Measurements from ENCODE around the gene SRPK1.
A peak's percentile ranks its signal among the peaks of the same experiment; 100 is the strongest.

The SRPK1 gene

DNA sequence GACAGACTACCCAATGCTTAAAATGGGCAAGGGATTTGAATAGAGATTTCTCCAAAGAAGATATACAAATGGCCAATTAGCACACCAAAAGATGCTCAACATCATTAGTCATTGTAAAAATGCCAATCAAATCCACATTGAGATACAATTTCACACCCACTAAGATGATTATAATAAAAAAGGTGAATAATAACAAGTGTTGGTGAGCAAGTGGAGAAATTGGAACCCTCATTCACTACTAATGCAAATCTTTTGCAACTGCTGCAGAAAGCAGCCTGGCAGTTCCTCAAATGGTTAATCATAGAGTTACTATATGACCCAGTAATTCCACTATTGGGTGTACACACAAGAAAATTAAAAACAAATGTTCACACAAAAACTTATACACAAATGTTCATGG is 103.4 kb downstream of the SRPK1 start:
- no peak for DNase-seq (ENCODE audit: low read depth in 3 of 3)

DNA sequence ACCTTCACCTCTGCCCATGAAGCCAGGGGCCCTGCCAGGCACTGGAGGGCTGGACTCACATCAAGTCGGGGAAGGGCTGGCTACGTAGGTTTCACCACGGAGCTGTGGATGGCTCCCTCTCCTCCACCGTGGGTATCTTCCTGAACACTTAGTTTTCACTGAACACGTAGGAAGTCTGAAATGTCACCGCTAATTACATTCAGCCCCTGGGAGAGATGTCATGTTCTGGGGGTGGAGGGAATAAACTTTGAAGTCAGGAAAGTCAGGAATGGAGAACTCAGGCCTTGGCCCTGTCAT is 109.3 kb downstream of the SRPK1 start:
- no peak for DNase-seq (ENCODE audit: low read depth in 3 of 3)

GRCh38 chr6:35810971-35811698 is 109.8 kb downstream of the SRPK1 start:
- no peak for DNase-seq (ENCODE audit: low read depth in 3 of 3)

- DNase-seq (ENCODE audit: low read depth in 3 of 3): no peak
These were observed 111.1 kb downstream of the SRPK1 start for GRCh38 chr6:35809809-35810208.

GRCh38 chr6:35808688-35809087 is 112.2 kb downstream of the SRPK1 start:
- no peak for DNase-seq (ENCODE audit: low read depth in 3 of 3)

DNA sequence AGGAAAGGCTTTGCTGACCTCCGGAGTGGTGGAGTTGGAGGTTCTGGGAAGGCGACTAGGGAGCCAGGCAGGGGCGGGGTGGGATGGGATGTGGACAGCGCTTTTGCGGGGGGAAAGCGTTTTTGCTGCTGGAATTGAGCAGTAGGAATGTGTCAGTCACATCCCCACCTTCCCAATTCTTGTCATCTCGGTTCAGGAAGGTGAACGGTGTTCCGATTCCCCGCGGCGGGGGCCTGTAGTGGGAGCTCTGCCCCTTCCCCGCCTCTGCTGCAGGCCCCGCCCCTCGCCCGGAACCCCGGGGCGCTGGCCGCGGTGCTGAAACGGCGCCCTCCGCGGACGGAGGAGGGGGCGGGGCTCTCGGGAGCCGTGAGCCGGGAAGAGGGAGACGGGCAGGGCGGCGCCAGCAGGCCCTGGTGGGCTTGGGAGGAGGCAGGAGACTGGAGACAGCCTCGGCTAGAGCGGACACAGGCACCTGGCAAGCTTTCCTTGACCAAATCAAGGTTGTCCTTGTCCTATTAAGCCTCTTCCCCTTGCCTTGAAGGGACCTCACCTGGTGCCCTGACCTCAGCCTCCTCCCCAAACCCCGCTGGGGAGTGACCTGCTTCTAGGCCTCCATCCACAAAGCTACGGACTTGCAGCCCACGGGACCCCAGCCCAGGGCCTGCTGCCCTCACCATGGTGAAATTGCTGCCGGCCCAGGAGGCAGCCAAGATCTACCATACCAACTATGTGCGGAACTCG is 115.7 kb downstream of the SRPK1 start, which contains the start of gene LHFPL5:
Gene LHFPL5, plus strand, starts transcription at position 357 of the 741 bp plus-strand sequence. Its CDS starts 319 bp downstream, at position 676.
- DNase-seq (ENCODE audit: low read depth in 3 of 3): peak in 1 of 3 experiments; percentile 14

DNA sequence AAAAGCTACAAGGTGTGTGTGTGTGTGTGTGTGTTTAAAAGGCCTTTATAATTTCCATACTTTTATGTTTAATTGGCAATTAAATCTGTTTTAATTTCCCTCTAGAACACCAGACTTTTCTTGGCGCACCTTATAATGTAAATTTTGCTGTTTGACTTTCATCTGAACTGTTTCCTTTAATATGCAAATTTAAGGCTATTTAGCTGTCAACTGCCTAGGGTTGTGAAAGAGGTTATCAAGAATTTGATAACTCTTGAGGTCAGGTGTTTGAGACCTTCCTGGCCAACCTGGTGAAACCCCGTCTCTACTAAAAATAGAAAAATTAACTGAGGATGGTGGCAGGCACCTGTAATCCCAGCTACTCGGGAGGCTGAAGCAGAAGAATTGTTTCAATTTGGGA is 119.8 kb downstream of the SRPK1 start:
- DNase-seq (ENCODE audit: low read depth in 3 of 3): no peak

- DNase-seq (ENCODE audit: low read depth in 3 of 3): no peak
These were observed 122.2 kb downstream of the SRPK1 start for GRCh38 chr6:35798706-35799105.

DNA sequence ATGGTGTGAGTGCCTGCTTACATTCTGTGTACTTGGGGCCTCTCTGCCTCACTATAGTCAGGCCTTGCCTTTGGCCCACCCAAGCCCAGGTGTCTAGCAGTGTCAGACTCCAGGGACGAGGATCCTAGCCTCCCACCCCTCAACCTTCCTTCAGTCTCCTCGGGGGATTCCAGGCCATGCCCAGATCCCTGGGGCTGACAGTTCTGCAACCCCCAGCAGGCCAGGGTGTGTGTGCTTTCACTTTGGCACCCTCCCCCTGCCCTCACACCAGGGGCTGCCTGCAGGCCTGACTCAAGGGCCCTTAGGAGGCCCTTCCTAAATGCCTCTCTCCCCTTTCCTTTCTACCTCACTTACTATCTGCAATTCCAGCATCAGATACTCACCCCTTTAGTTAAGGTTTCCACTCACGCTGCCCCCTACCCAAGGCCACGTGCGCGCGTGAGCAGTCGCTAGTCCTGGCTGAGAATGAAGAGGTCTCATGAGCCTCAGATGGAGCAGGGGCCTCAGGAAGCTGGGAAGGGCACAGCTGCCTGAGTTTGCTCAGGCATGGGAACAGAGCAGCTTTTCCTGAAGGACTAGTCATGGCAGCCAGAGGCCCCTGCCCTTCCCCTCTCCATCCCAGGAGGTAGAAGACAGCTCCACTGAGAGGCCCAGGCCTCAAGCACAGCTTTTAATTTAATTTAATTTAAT is 122.9 kb downstream of the SRPK1 start:
- no peak for DNase-seq (ENCODE audit: low read depth in 3 of 3)

DNA sequence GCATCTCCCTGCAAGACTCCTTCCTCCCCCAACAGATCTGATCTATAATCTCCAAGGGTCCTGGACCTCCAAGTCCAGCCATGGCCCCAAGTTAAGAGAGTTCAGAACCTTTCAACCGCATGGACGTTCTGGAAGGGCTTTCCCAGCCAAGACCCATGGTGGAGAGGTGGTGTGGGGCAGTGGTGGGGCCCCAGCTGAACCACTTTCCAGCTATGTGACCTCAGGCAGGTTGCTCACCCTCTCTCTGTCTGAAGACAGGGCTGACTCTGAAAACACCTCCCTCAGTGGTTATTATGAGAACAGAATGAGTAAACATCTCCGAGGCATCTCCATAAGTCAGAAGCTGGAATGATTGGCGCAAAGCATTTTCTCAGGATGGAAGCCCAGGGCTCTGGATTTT is 124.7 kb downstream of the SRPK1 start:
- DNase-seq (ENCODE audit: low read depth in 3 of 3): no peak

- no peak for DNase-seq (ENCODE audit: low read depth in 3 of 3)
These were observed 125.3 kb downstream of the SRPK1 start for GRCh38 chr6:35795453-35796071.

DNA sequence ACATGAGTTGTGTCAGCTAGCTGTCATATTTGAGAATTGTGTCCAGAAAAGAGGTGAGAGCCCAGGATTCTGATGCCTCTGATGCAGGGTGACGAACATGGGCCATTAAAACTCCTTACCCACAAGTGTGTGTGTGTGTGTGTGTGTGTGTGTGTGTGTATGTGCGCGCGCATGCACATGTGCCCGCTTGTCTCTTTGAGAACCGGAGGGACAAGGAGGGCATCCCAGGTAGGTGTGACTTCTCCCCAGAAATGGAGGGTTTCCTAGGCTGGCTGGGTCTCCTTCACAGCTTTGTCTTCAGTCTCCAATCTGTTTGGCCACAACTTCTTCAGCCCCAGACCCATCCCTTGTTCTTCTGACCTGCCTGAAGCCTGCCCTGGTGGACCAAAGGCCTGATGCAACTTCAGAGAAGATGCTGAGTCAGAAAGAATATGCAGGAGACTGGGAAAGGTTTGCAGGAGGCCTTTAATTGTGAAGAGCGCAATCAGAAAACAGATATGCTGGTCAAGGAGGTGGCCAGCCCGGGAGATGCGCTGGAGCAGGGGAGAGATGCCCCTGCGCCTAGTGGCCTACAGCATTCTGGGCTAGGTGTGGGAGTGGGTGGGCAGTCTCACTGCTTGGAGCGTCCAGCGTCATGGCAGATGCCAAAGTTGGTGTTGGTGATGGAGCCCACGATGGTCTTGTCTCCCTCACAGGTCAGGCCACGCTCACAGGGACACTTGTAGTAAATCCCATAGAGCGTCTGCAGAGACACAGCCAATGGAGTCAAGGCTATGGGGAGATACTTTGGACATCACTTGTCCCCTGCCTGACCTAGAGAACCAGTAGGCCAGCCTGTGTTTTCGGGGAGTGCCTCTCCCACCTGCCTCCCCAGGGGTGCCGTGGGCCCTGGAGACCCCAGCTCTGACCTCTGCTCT is 126.1 kb downstream of the SRPK1 start:
- DNase-seq (ENCODE audit: low read depth in 3 of 3): no peak

DNA sequence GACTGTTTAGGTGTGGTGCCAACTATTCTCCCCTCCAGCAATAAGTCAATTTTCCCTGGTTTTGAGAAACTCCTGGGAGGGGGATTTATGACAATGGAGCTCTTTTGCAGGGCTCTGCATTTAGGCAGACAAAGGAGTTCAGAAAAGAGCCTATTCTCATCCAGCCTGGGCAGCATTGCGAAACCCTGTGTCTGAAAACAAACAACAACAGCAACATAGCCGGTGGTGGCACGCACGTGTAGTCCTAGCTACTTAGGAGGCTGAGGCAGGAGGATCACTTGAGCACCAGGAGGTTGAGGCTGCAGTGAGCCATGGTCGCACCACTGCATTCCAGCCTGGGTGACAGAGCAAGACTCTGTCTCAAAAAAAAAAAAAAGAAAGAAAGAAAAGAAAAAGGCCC is 130.2 kb downstream of the SRPK1 start:
- no peak for DNase-seq (ENCODE audit: low read depth in 3 of 3)

- DNase-seq (ENCODE audit: low read depth in 3 of 3): no peak
These were observed 132.4 kb downstream of the SRPK1 start for GRCh38 chr6:35788423-35788982.

DNA sequence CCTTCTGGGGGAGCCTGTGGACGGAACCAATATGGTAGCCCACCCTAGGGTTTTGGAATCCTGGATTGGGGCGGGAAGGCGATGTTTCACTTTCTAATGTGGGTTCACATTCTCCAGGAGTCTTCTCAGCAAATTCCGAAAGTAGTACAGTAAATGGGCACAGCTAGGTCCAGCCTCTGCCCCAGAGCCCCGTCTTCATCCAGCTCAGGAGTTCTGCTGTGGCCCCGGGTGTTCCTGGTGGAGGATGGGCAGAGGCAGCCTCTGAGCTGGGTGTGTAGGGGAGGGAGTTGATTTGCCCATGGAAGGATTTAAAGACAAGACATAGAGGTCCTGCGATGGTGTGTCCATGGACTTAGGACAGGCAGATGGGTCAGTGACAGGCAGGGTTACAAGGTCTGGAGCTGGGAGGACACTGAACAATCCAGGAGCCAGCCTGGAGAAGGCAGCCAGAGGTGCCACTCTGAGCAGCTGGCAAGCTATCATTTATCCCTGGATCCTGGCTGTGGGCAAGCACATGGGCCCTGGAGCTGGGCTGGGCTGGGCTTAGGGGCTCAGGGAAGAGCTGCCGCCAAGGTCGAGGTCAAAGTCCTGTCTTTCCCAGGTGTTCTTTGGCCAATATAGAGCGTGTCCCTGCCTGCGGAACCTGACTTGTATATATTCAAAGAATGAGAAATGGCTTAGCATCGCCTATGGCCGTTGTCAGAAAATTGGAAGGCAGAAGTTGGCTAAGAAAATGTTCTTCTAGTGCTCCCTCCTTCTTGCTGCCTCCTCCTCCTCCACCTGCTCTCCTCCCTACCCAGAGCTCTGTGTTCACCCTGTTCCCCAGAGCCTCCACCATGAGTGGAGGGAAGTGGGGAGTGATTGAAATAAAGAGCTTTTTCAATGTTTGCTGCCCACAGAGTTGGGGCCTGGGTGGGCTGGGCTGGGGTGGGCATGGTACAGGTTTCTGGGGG is 133.4 kb downstream of the SRPK1 start:
- no peak for DNase-seq (ENCODE audit: low read depth in 3 of 3)

DNA sequence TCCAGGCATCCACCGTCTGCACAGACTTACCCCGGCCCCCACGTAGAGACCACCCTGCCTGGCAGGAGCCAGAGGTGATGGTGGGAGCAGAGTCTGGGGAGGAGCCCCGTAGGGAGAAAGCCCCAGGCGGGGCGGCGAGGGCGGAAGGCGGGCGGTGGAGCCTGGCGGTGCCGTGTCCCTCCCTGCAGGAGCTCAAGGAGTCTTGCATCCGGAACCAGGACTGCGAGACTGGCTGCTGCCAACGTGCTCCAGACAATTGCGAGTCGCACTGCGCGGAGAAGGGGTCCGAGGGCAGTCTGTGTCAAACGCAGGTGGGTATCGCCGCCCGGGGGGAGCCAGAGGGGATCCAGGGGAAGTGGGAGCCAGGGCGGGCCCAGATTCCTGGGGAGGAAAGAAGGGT is 134.1 kb downstream of the SRPK1 start:
- DNase-seq (ENCODE audit: low read depth in 3 of 3): no peak

DNA sequence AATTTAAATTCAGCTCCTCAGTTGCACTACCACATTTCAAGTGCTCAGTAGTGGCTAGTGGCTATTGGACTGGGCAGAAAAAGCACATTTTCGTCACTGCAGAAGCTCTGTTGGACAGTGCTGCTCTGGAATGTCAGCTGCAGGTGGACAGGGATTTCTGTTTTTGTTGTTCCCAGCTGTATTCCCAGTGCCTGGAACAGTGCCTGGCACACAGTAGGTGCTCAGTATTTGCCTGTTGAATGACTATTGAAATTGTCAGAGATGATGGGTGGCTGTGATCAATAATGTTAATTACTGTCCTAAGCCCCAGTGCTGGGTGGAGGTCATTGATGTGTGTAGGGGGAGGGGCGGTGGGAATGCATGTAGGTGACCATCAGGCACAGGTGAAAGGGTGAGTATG is 134.6 kb downstream of the SRPK1 start:
- DNase-seq (ENCODE audit: low read depth in 3 of 3): no peak

- no peak for DNase-seq (ENCODE audit: low read depth in 3 of 3)
These were observed 136.7 kb downstream of the SRPK1 start for GRCh38 chr6:35784200-35784599.

Measured in stimulated activated CD4-positive, alpha-beta T cell treated with anti-CD3 and anti-CD28 coated beads, TNF-alpha, amount 100 ng/mL, for 4 hours (primary cell).